Right lobe of liver (tissue), 4 donors: Measurements from ENCODE around the gene KRTAP10-4.

ENCODE experiments used
- CTCF ChIP-seq, 4 donors: fragments of 200-600 bp in 3 of 4; fragments of 450-650 bp in 1 of 4; IDR thresholded peaks; one replicate each; pipeline versions ENCODE4 v1.5.1 to v1.8.0; 2016 to 2022; ENCODE audit warnings: antibody characterized with exemption in 4 of 4, mild to moderate bottlenecking in 2 of 4
- POLR2A ChIP-seq: fragments of 450-650 bp; IDR thresholded peaks from one replicate; pipeline ENCODE4 v1.6.1; 2017; ENCODE audit warnings: antibody characterized with exemption, mild to moderate bottlenecking
- donor health status: DM: no; HTN: no; CAD: no.
- donor health status: DM: no; HTN: no; CAD: no.
- donor health status: DM: no; HTN: yes; CAD: no.

- no peak for TF ChIP-seq CTCF (IDR thresholded peaks at IDR 0.05)
- no peak for TF ChIP-seq POLR2A
These were observed 16.8 kb downstream of the KRTAP10-4 start for GRCh38 chr21:44590311-44590721.
